ENCODE measurements around the gene C3orf70. TPM values are rescaled to one million over a fixed set of nuclear protein-coding genes. Genes with fewer than 3 reads are reported as not detected.
A peak's percentile ranks its signal among the peaks of the same experiment; 100 is the strongest.

C3orf70 gene
- total and polyA plus RNA-seq, 4 experiments from 2014 or later, result not detected

GRCh38 chr3:185150561-185150960, 2.3 kb downstream of the C3orf70 start:
- ChIA-PET CTCF (ENCODE audit: partially characterized antibody) (no interaction called here), POLR2A (ENCODE audit: partially characterized antibody) (no interaction called here)
- H3K27me3 ChIP-seq (ENCODE audit: insufficient read depth, low read length), result peaks cover 18% of the 10 kb centered on the region
- peaks cover 4% of the 10 kb centered on the region for H3K4me1 ChIP-seq (ENCODE audit: insufficient read depth, low read length)
- no peaks in the 10 kb centered on the region for H3K9me3 ChIP-seq (ENCODE audit: control insufficient read depth in 1 of 2, low read length in 2 of 2)
- H3K27ac ChIP-seq (ENCODE audit: low read depth, low read length), result no peak overlapping the region
- Mint-ChIP-seq H3K9me3 (no peaks in the 10 kb centered on the region), H3K27me3 (peaks cover 20 to 21% of the 10 kb centered on the region in 2 donors), H3K36me3 (no peaks in the 10 kb centered on the region), H3K27ac (no peak overlapping the region), H3K4me3 (peak overlapping the region in 2 of 8 donors; percentile 2 to 5), H3K4me1 (peaks cover 0 to 4% (median 3%) of the 10 kb centered on the region in 4 donors)
- no peak for DNase-seq
- H3K4me3 ChIP-seq (ENCODE audit: low read length in 2 of 2), result no peak overlapping the region
- intact Hi-C loops (cut with micrococcal nuclease), result no loop called here
- no peaks in the 10 kb centered on the region for H3K36me3 ChIP-seq (ENCODE audit: insufficient read depth, low read length)

DNA sequence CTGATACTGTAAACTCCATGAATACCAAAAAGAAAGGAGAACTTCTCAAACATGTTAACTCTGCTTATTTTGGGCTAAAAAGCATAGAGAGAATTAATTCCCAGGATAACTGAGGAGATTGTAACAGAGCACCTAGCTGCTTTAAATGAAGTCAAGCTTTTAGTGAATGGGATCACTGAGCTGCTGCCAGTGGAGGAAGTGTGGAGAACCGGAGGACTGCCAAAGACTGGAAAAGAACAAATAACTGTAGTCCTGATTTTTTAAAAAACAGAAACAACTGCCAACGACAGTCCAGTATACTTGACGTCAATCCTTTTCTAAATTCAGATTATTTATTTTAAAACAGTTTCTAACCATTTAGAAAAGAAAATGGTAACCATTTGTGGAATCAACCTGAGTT, 3.3 kb downstream of the C3orf70 start:
- H3K27ac Mint-ChIP-seq, result no peak overlapping the region
- Histone ChIP-seq H3K27ac (ENCODE audit: low read depth, low read length) (no peak overlapping the region), H3K4me1 (ENCODE audit: insufficient read depth, low read length) (peaks cover 4% of the 10 kb centered on the region), H3K4me3 (ENCODE audit: low read length in 2 of 2) (no peak overlapping the region), H3K36me3 (ENCODE audit: insufficient read depth, low read length) (no peaks in the 10 kb centered on the region), H3K9me3 (ENCODE audit: control insufficient read depth in 1 of 2, low read length in 2 of 2) (no peaks in the 10 kb centered on the region), H3K27me3 (ENCODE audit: insufficient read depth, low read length) (peaks cover 16% of the 10 kb centered on the region)
- no peaks in the 10 kb centered on the region for H3K9me3 Mint-ChIP-seq
- no peak for DNase-seq
- ChIA-PET CTCF (ENCODE audit: partially characterized antibody) (interaction anchor here (0.5 kb wide), 1 partner anchor 464 kb away, joined by 3 read pairs; no protein-coding TSS in a partner anchor), POLR2A (ENCODE audit: partially characterized antibody) (no interaction called here)
- no peaks in the 10 kb centered on the region for H3K36me3 Mint-ChIP-seq
- intact Hi-C loops (cut with micrococcal nuclease), result no loop called here
- H3K27me3 Mint-ChIP-seq, result peaks cover 20 to 21% of the 10 kb centered on the region in 2 donors
- H3K4me1 Mint-ChIP-seq, result peaks cover 0 to 4% (median 3%) of the 10 kb centered on the region in 4 donors
- no peak overlapping the region for H3K4me3 Mint-ChIP-seq

- no peaks in the 10 kb centered on the region for H3K36me3 Mint-ChIP-seq
- no peaks in the 10 kb centered on the region for H3K36me3 ChIP-seq (ENCODE audit: insufficient read depth, low read length)
- H3K9me3 Mint-ChIP-seq, result no peaks in the 10 kb centered on the region
- no peak for DNase-seq
- H3K4me3 Mint-ChIP-seq, result no peak overlapping the region
- no peaks in the 10 kb centered on the region for H3K4me1 ChIP-seq (ENCODE audit: insufficient read depth, low read length)
- H3K4me1 Mint-ChIP-seq, result no peaks in the 10 kb centered on the region
- no peak overlapping the region for H3K4me3 ChIP-seq (ENCODE audit: low read length in 2 of 2)
- CTCF ChIA-PET (ENCODE audit: partially characterized antibody), result no interaction called here
- H3K27ac Mint-ChIP-seq, result no peak overlapping the region
- no peaks in the 10 kb centered on the region for H3K9me3 ChIP-seq (ENCODE audit: control insufficient read depth in 1 of 2, low read length in 2 of 2)
- peaks cover 4% of the 10 kb centered on the region for H3K27me3 ChIP-seq (ENCODE audit: insufficient read depth, low read length)
- POLR2A ChIA-PET (ENCODE audit: partially characterized antibody), result no interaction called here
- H3K27ac ChIP-seq (ENCODE audit: low read depth, low read length), result no peak overlapping the region
- intact Hi-C loops (cut with micrococcal nuclease), result no loop called here
- H3K27me3 Mint-ChIP-seq, result peaks cover 5 to 8% of the 10 kb centered on the region in 2 donors
Measured at GRCh38 chr3:185145511-185145910, 7.3 kb downstream of the C3orf70 start.

DNA sequence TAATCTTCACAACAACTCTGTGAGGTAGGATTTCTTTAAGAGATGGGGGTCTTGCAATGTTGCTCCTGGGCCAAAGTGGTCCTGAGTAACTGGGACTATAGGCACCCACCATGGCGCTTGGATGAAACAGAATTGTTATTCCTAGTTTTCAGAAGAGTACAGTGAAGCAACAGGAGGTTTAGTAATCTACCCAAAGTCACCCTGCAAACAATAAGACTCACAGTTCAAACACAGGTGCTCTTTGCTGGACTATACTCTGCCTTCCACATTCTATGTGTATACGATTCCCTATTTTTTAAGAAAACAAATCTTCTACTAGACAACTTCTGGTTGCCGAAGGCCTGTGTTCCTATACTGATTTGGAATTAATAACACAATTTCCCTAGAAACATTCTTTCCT, 8.1 kb downstream of the C3orf70 start:
- no peaks in the 10 kb centered on the region for H3K9me3 ChIP-seq (ENCODE audit: control insufficient read depth in 1 of 2, low read length in 2 of 2)
- no peak for DNase-seq
- H3K27me3 ChIP-seq (ENCODE audit: insufficient read depth, low read length), result peaks cover 4% of the 10 kb centered on the region
- no peaks in the 10 kb centered on the region for H3K36me3 ChIP-seq (ENCODE audit: insufficient read depth, low read length)
- no peak overlapping the region for H3K4me3 Mint-ChIP-seq
- H3K4me3 ChIP-seq (ENCODE audit: low read length in 2 of 2), result no peak overlapping the region
- POLR2A ChIA-PET (ENCODE audit: partially characterized antibody), result no interaction called here
- no peaks in the 10 kb centered on the region for H3K4me1 ChIP-seq (ENCODE audit: insufficient read depth, low read length)
- H3K36me3 Mint-ChIP-seq, result no peaks in the 10 kb centered on the region
- CTCF ChIA-PET (ENCODE audit: partially characterized antibody), result interaction anchor here (1.1 kb wide), 1 partner anchor 34 kb away, joined by 3 read pairs; no protein-coding TSS in a partner anchor
- no peaks in the 10 kb centered on the region for H3K9me3 Mint-ChIP-seq
- H3K27ac Mint-ChIP-seq, result no peak overlapping the region
- intact Hi-C loops (cut with micrococcal nuclease), result no loop called here
- no peak overlapping the region for H3K27ac ChIP-seq (ENCODE audit: low read depth, low read length)
- no peaks in the 10 kb centered on the region for H3K4me1 Mint-ChIP-seq
- peaks cover 3 to 4% of the 10 kb centered on the region in 2 donors for H3K27me3 Mint-ChIP-seq

DNA sequence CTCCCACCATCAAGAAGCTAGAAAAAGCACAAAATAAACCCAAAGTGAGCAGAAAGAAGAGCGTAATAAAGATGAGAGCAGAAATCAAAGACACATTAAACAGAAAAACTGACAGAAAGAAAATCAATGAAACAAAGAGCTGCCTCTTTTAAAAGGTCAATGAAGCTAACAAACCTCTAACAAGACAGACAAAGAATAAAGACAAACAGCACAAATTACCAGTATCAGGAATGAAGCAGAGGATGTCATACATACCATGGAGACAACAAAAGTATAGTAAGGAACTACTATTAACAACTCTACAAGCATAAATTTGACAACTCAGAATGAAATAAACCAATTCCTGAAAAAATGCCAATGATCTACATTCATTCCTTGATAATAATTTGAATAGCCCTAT, 15.0 kb downstream of the C3orf70 start:
- H3K4me1 ChIP-seq (ENCODE audit: insufficient read depth, low read length), result no peaks in the 10 kb centered on the region
- intact Hi-C loops (cut with micrococcal nuclease), result no loop called here
- H3K27ac ChIP-seq (ENCODE audit: low read depth, low read length), result no peak overlapping the region
- peaks cover 0 to 4% (median 0%) of the 10 kb centered on the region in 8 donors for H3K9me3 Mint-ChIP-seq
- H3K27me3 Mint-ChIP-seq, result peaks cover 8 to 12% of the 10 kb centered on the region in 2 donors
- no peaks in the 10 kb centered on the region for H3K4me1 Mint-ChIP-seq
- no peaks in the 10 kb centered on the region for H3K36me3 ChIP-seq (ENCODE audit: insufficient read depth, low read length)
- H3K27me3 ChIP-seq (ENCODE audit: insufficient read depth, low read length), result no peaks in the 10 kb centered on the region
- DNase-seq, result no peak
- H3K9me3 ChIP-seq (ENCODE audit: control insufficient read depth in 1 of 2, low read length in 2 of 2), result no peaks in the 10 kb centered on the region
- CTCF ChIA-PET (ENCODE audit: partially characterized antibody), result no interaction called here
- POLR2A ChIA-PET (ENCODE audit: partially characterized antibody), result no interaction called here
- no peak overlapping the region for H3K27ac Mint-ChIP-seq
- no peak overlapping the region for H3K4me3 Mint-ChIP-seq
- no peak overlapping the region for H3K4me3 ChIP-seq (ENCODE audit: low read length in 2 of 2)
- no peaks in the 10 kb centered on the region for H3K36me3 Mint-ChIP-seq

DNA sequence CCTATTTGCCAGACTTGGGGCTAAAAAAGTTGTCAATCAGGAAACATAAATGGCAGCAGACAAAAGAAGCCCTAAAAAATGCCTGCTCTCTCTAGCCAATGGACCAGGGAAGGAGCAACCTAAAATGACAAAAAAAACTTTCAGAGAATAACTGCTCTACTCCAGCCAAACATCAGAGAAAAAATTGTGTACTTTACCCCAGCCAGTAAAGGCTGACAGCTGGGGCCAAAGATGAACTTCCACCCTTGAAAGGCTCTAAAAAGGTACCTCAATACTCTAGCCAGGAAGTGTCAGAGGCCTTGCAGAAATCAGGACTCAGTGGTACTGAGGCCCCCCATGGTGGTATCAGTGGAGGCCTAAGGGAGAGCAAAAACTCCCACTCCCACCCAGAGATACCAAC, 18.4 kb downstream of the C3orf70 start:
- CTCF ChIA-PET (ENCODE audit: partially characterized antibody), result no interaction called here
- Histone ChIP-seq H3K9me3 (ENCODE audit: control insufficient read depth in 1 of 2, low read length in 2 of 2) (no peaks in the 10 kb centered on the region), H3K4me3 (ENCODE audit: low read length in 2 of 2) (no peak overlapping the region), H3K36me3 (ENCODE audit: insufficient read depth, low read length) (no peaks in the 10 kb centered on the region), H3K27ac (ENCODE audit: low read depth, low read length) (no peak overlapping the region), H3K27me3 (ENCODE audit: insufficient read depth, low read length) (no peaks in the 10 kb centered on the region), H3K4me1 (ENCODE audit: insufficient read depth, low read length) (no peaks in the 10 kb centered on the region)
- H3K4me1 Mint-ChIP-seq, result no peaks in the 10 kb centered on the region
- intact Hi-C loops (cut with micrococcal nuclease), result no loop called here
- DNase-seq, result no peak
- no peak overlapping the region for H3K4me3 Mint-ChIP-seq
- no peaks in the 10 kb centered on the region for H3K36me3 Mint-ChIP-seq
- peaks cover 14 to 17% of the 10 kb centered on the region in 2 donors for H3K27me3 Mint-ChIP-seq
- POLR2A ChIA-PET (ENCODE audit: partially characterized antibody), result no interaction called here
- H3K27ac Mint-ChIP-seq, result no peak overlapping the region
- peaks cover 0 to 6% (median 0%) of the 10 kb centered on the region in 8 donors for H3K9me3 Mint-ChIP-seq

- Histone ChIP-seq H3K27me3 (ENCODE audit: insufficient read depth, low read length) (no peaks in the 10 kb centered on the region), H3K9me3 (ENCODE audit: control insufficient read depth in 1 of 2, low read length in 2 of 2) (no peaks in the 10 kb centered on the region), H3K27ac (ENCODE audit: low read depth, low read length) (no peak overlapping the region), H3K4me1 (ENCODE audit: insufficient read depth, low read length) (no peaks in the 10 kb centered on the region), H3K36me3 (ENCODE audit: insufficient read depth, low read length) (no peaks in the 10 kb centered on the region), H3K4me3 (ENCODE audit: low read length in 2 of 2) (no peak overlapping the region)
- Mint-ChIP-seq H3K36me3 (no peaks in the 10 kb centered on the region), H3K27me3 (peaks cover 13 to 15% of the 10 kb centered on the region in 2 donors), H3K4me3 (no peak overlapping the region), H3K27ac (no peak overlapping the region), H3K4me1 (no peaks in the 10 kb centered on the region), H3K9me3 (peaks cover 0 to 1% (median 0%) of the 10 kb centered on the region in 8 donors)
- DNase-seq, result no peak
- intact Hi-C loops (cut with micrococcal nuclease), result no loop called here
- ChIA-PET CTCF (ENCODE audit: partially characterized antibody) (no interaction called here), POLR2A (ENCODE audit: partially characterized antibody) (no interaction called here)
Measured at GRCh38 chr3:185131602-185132256, 21.1 kb downstream of the C3orf70 start.

Measured in CD4-positive, alpha-beta memory T cell (primary cell).